Coronary artery (tissue), 2 donors: ENCODE measurements around the gene CHRNA4.

Experiments used
- DNase-seq: peaks from one replicate; pipeline ENCODE4 v3.0.0-alpha.2; 2017; ENCODE audit warnings: low spot score
- H3K27ac ChIP-seq, 2 donors: fragments of 200-600 bp; sonication (generic); one replicate each; pipeline ENCODE4 v1.5.1; 2016 to 2019
- H3K4me3 ChIP-seq: fragments of 200-600 bp; sonication (generic); 2 replicates; pipeline ENCODE4 v1.5.1; 2016; ENCODE audit warnings: mild to moderate bottlenecking, moderate library complexity
- CTCF ChIP-seq: fragments of 200-600 bp; sonication (generic); IDR thresholded peaks from one replicate; pipeline ENCODE4 v1.5.1; 2019; ENCODE audit warnings: antibody characterized with exemption

CHRNA4 gene

GRCh38 chr20:63392465-63393365 is 31.6 kb upstream of the CHRNA4 start:
- TF ChIP-seq CTCF: no peak

DNA sequence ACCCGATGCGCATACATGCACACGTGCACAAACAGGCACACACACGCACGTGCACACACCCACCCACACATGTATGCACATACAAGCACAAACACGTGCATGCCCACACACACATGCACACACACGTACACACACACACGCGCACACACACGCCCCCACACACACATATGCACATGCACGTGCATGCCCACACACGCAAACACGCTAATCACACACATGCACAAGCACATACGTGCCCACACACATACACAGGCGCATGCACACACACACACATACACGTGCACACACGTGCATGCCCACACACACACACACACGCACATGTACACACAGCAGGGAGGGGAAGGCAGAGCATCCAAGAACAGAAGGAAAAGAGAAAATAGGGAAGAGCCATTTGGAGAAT is 26.8 kb upstream of the CHRNA4 start:
- no peak overlapping the region for H3K4me3 ChIP-seq
- no peak for DNase-seq
- no peak for TF ChIP-seq CTCF
- no peak overlapping the region for H3K27ac ChIP-seq

More at GRCh38 chr20:63392465-63393365, 31.6 kb upstream of the CHRNA4 start:
- no peak for DNase-seq
- no peak overlapping the region for H3K27ac ChIP-seq
- no peak overlapping the region for H3K4me3 ChIP-seq

GRCh38 chr20:63387393-63387792 is 26.2 kb upstream of the CHRNA4 start:
- H3K4me3 ChIP-seq: no peak overlapping the region
- no peak for TF ChIP-seq CTCF
- no peak overlapping the region for H3K27ac ChIP-seq
- no peak for DNase-seq

DNA sequence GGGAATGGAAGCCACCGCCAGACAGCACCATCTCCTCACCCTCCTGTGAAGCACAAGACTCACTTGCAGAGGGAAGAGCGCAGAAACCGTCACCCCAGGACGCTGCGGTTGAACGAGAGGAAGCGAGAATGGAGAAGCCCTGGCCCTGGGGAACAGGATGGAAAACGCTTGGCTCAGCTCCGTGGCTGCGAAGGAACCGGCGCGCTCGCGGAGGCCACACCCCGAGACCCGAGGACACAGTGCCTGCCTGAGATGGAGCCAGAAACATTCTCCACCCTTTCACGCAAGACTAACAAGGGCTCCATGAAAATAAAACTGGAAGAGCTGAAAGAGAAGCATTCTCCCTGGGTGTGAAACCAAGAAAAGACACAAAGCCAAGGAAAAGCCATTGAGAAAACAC is 25.3 kb upstream of the CHRNA4 start:
- TF ChIP-seq CTCF: no peak
- H3K4me3 ChIP-seq: no peak overlapping the region
- no peak overlapping the region for H3K27ac ChIP-seq
- no peak for DNase-seq

- TF ChIP-seq CTCF: no peak
- H3K4me3 ChIP-seq: no peak overlapping the region
- no peak for DNase-seq
- no peak overlapping the region for H3K27ac ChIP-seq
These were observed 24.7 kb upstream of the CHRNA4 start for GRCh38 chr20:63385819-63386218.

- no peak for DNase-seq
- TF ChIP-seq CTCF: no peak
- H3K27ac ChIP-seq: no peak overlapping the region
- H3K4me3 ChIP-seq: no peak overlapping the region
These were observed 23.2 kb upstream of the CHRNA4 start for GRCh38 chr20:63384336-63384735.

DNA sequence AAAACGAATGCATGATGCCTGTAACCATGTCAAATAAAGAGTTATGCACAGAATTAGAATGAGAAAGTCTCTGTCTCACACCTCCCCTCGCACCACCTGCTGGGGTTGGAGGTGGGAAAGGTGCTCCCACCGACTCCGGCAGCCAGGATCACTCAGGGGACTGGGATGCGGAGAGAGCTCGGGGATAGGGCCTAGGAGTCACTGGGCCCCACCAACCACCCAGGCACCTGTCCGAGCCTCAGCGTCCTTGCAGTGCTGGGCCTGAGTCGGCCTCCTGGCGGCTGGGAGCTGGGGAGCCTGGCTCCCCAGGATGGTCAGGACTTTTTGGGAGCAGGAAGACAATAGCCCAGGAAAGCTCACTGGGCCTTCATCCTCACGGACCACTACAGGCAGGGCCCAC is 22.4 kb upstream of the CHRNA4 start:
- Histone ChIP-seq H3K27ac (no peak overlapping the region), H3K4me3 (no peak overlapping the region)
- DNase-seq: no peak
- no peak for TF ChIP-seq CTCF
